KOPT-K1 (cell line): ENCODE data around the gene CUTA.

ENCODE experiments used
- H3K27ac ChIP-seq: fragments of 200-600 bp; sonication (generic); 2 replicates; pipeline ENCODE4 v1.5.1; 2016; ENCODE audit warnings: antibody characterized with exemption, mild to moderate bottlenecking, low read depth, low read length; ENCODE audit not compliant: poor library complexity, severe bottlenecking
- H3K36me3 ChIP-seq: fragments of 200-600 bp; sonication (generic); 2 replicates; pipeline ENCODE4 v1.5.1; 2017; ENCODE audit warnings: antibody characterized with exemption, mild to moderate bottlenecking, low read length, moderate library complexity; ENCODE audit not compliant: insufficient read depth
- H3K9me3 ChIP-seq: fragments of 200-600 bp; sonication (generic); 2 replicates; pipeline ENCODE4 v1.5.1; 2017; ENCODE audit warnings: antibody characterized with exemption, low read length, mild to moderate bottlenecking; ENCODE audit not compliant: insufficient read depth, poor library complexity, severe bottlenecking

CUTA gene

DNA sequence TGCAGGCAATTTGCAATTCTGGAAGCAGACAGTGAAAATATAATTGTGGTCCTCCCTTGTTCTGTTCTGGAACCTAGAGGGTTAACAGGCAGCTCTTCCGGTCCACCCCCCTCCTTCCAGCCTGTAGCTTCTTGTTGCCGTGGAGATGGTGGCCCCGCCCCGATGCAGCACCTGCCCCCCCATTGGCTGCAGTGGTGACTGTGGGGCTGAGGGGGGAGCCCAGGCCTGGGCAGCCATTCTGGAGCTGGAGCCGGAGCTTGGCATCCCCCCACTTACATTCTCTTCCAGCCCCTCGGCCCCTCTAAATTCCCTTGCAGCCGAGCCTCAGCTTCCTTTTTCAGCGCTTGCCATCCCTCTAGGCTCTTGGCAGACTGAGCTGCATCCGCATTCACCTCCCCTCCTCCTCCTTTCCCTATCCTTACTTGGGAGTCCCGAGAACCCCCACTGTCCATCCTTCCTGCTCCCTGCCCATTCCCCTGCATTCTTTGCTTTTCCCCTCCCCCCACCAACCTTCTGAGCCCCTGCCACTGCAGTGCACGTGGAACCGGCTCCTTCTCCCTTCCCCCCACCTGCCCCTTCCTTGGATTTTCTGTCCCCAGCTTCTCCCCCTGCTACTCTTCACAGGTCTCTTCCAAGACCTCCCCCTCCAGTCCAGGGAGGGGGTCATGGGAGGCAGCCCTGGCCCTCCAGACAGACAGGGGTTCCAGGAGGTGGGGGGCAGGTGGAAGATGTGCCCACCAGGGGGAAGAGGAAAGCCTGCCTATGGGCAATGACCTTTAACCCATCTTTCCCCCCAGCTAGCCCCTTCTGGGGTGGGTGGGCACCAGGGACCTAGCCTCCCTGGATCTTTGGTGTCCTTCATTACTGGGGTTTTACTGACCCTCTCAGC is 13.3 kb upstream of the CUTA start:
- peak overlapping the region; percentile 83 for H3K27ac ChIP-seq
- no peaks in the 10 kb centered on the region for H3K9me3 ChIP-seq
- peaks cover 20% of the 10 kb centered on the region for H3K36me3 ChIP-seq

GRCh38 chr6:33430334-33430733 is 12.4 kb upstream of the CUTA start:
- Histone ChIP-seq H3K36me3 (peaks cover 11% of the 10 kb centered on the region), H3K9me3 (no peaks in the 10 kb centered on the region), H3K27ac (peak overlapping the region; percentile 23)

- Histone ChIP-seq H3K27ac (peak overlapping the region; percentile 48), H3K9me3 (no peaks in the 10 kb centered on the region), H3K36me3 (peaks cover 6% of the 10 kb centered on the region; the same call in 1 of the 2 replicates)
These were observed 11.8 kb upstream of the CUTA start for GRCh38 chr6:33429750-33430052.

GRCh38 chr6:33428966-33429749 is 11.3 kb upstream of the CUTA start:
- Histone ChIP-seq H3K27ac (peak overlapping the region; percentile 48), H3K36me3 (peaks cover 5% of the 10 kb centered on the region; the same call in 1 of the 2 replicates), H3K9me3 (no peaks in the 10 kb centered on the region)

- no peaks in the 10 kb centered on the region for H3K9me3 ChIP-seq
- peaks cover 9% of the 10 kb centered on the region; the same call in 1 of the 2 replicates for H3K36me3 ChIP-seq
- H3K27ac ChIP-seq, result peak overlapping the region; percentile 48
These were observed 10.5 kb upstream of the CUTA start for GRCh38 chr6:33428224-33428965.

GRCh38 chr6:33427585-33428223 is 9.8 kb upstream of the CUTA start:
- Histone ChIP-seq H3K9me3 (no peaks in the 10 kb centered on the region), H3K27ac (peak overlapping the region; percentile 48), H3K36me3 (peaks cover 12% of the 10 kb centered on the region; the same call in 1 of the 2 replicates)

DNA sequence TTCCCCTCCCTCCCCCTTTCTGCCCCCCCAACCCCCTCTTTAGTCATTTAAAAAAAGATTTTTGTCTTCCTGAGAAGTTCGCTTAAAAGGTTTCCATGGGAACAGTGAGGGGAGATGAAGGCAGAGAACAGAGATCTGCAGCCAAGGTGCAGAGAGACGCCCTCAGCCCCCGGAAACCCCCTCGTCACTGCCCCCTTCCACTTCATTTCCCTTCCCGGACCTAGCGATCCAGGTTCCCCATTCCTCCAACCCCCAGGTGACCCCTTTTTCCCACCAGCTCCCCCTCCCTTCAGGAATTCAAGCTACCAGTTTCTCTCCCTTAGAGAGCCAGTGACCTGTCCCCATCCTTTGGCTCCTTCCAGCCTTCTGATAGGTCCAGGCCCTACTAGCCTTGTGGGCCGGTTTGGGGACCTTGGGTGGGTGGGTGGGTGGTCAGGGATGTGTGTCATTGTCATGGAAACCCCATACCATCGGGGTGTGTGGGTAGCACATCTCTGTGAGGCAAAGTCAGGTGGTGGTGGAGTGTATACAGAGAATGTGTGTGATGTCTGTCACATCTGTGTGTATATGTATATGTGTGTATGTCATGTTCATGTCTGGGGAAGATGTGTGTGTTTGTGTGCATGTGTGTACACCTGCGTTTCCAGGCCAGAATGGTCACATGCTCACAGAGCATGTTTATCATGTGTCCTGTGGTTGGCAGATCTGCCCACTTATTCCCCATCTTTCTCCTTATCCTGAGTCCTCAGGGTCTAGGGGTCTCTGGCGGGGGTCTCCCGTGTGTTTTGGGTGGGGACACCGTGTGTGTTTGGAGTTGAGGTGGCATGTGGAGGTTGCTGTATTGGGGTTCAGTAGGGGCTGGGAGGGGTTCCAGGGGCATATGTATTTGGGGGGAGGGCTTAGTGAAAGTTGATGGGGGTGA is 8.9 kb upstream of the CUTA start:
- Histone ChIP-seq H3K27ac (peak overlapping the region; percentile 38), H3K9me3 (no peaks in the 10 kb centered on the region), H3K36me3 (peaks cover 12% of the 10 kb centered on the region; the same call in 1 of the 2 replicates)

- H3K27ac ChIP-seq, result peak overlapping the region; percentile 74
- H3K9me3 ChIP-seq, result no peaks in the 10 kb centered on the region
These were observed 8.0 kb upstream of the CUTA start for GRCh38 chr6:33425668-33426577.

GRCh38 chr6:33424855-33425667 is 7.2 kb upstream of the CUTA start:
- H3K27ac ChIP-seq, result peak overlapping the region; percentile 74
- no peaks in the 10 kb centered on the region for H3K9me3 ChIP-seq
- H3K36me3 ChIP-seq, result peaks cover 12% of the 10 kb centered on the region; the same call in 1 of the 2 replicates

More at GRCh38 chr6:33425668-33426577, 8.0 kb upstream of the CUTA start:
- peaks cover 12% of the 10 kb centered on the region; the same call in 1 of the 2 replicates for H3K36me3 ChIP-seq

DNA sequence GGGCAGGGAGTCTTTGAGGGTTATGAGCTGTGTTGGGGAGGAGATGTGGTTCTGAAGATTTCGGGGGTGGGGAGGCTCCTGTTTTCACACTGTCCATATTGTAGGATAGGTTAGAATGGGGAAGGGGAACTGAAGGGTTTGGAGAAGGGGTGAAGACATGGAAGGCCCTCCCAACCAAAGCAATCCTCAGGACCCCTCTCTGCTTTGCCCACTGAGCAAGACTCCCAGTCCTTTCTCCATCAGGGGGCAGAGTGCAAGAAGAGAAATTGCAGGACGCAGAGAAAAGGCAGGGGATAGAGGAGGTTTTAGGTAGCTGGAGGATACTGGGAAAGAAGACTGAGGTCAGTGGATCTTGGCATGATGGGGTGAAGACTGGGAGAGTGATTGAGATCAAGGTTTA is 5.9 kb upstream of the CUTA start:
- H3K9me3 ChIP-seq, result no peaks in the 10 kb centered on the region
- H3K36me3 ChIP-seq, result peaks cover 12% of the 10 kb centered on the region; the same call in 1 of the 2 replicates
- H3K27ac ChIP-seq, result no peak overlapping the region

- Histone ChIP-seq H3K9me3 (no peaks in the 10 kb centered on the region), H3K27ac (no peak overlapping the region), H3K36me3 (peaks cover 17% of the 10 kb centered on the region)
These were observed 3.4 kb upstream of the CUTA start for GRCh38 chr6:33421344-33421643.

DNA sequence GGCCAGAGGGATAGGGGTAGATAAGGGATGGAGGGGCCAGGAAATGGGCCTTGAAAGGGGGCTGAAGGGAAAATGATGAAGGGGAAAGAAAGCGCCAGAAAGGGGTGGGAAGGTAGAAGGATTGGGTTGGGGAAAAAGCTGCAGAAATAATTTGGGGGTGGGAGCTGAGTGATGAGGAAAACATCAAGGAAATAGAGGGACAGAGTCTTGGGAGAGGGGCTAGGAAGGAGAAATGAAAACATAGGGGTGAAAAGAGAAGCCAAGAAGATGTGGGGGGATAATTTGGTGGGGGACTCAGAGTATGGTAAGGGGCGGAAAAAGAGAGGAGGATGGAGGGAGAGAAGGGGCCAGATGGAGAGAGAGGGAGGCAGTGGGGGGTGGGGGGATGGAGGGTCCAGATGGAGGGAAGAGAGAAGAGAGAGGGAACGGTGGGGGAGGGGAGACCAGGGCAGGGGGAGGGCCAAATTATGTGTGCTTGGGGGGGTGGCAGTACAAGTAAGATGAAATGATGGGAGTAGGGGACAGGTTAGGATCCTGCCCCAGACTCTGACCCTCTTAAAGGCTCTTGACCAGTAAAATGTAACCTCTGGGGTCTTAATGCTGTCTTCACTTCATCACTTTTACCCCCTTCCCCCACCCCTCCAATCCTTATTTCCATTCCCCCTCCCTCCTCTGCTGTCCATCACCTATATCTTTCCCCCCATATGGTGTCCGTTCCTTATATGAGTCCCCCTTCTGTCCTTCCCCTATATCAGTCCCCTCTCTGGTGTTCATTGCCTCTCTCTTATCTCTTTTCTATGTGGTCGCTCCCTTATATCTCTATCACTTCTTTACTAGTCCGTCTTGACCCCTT is 2.8 kb upstream of the CUTA start:
- H3K9me3 ChIP-seq, result no peaks in the 10 kb centered on the region
- H3K36me3 ChIP-seq, result peaks cover 23% of the 10 kb centered on the region
- peak overlapping the region; percentile 56 for H3K27ac ChIP-seq
